Epithelial cell of esophagus (primary cell): ENCODE results near the gene HSCB.
"Not testable (repeated sequence)": the region's sequence is repeated elsewhere in the genome, so short reads cannot be mapped to it uniquely, and the experiment has no call there.

ENCODE experiments used
- DNase-seq: peaks from one replicate; pipeline ENCODE4 v3.0.0; 2010; ENCODE audit warnings: low read depth
- H3K4me3 ChIP-seq: 2 replicates; pipeline ENCODE4 v1.5.1; 2011; ENCODE audit warnings: mild to moderate bottlenecking, low read length, control low read depth
- TF ChIP-seq, protein P1 (sequence below): IDR thresholded peaks from 2 replicates; pipeline ENCODE4 v1.5.1; 2011; ENCODE audit warnings: low read depth, mild to moderate bottlenecking, low read length, control low read depth, inconsistent platforms; ENCODE audit not compliant: insufficient read depth; ENCODE audit errors: missing control alignments

The HSCB gene

DNA sequence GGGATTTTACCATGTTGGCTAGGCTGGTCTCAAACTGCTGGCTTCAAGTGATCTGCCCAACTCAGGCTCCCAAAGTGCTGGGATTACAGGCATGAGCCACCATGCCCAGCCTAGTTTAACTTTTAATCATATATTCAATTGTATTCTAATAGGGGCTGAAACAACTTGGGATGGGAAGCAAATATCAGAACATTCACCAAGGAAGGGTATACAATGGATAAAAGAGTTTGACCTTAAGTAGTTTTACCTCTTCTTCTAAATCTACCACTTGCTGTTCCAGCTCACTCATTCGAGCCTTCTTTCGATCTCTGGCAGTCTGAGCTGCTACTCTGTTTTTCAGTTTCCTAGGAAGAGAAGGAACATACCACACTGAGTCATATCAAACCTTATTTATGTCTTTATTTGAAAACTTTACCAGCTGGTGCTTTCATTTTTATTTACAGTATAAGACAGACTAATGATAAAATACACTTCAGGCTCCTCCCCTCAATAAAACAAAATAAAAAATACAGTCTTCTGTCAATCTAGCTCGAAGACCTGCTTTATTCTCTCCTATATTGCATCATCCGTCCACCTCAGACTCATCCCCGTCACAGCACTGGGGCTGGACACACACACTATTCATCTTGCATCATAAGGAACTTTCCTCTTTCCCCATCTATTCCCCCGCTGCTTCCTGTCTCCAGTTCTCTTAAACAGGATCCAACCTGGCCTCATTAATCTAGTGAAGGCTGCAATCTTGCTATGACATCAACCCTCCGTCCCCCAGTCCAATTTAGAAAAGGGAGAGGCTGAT, 57.2 kb downstream of the HSCB start:
- TF ChIP-seq, protein P1, sequence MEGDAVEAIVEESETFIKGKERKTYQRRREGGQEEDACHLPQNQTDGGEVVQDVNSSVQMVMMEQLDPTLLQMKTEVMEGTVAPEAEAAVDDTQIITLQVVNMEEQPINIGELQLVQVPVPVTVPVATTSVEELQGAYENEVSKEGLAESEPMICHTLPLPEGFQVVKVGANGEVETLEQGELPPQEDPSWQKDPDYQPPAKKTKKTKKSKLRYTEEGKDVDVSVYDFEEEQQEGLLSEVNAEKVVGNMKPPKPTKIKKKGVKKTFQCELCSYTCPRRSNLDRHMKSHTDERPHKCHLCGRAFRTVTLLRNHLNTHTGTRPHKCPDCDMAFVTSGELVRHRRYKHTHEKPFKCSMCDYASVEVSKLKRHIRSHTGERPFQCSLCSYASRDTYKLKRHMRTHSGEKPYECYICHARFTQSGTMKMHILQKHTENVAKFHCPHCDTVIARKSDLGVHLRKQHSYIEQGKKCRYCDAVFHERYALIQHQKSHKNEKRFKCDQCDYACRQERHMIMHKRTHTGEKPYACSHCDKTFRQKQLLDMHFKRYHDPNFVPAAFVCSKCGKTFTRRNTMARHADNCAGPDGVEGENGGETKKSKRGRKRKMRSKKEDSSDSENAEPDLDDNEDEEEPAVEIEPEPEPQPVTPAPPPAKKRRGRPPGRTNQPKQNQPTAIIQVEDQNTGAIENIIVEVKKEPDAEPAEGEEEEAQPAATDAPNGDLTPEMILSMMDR = no peak
- DNase-seq = peak; percentile 94

DNA sequence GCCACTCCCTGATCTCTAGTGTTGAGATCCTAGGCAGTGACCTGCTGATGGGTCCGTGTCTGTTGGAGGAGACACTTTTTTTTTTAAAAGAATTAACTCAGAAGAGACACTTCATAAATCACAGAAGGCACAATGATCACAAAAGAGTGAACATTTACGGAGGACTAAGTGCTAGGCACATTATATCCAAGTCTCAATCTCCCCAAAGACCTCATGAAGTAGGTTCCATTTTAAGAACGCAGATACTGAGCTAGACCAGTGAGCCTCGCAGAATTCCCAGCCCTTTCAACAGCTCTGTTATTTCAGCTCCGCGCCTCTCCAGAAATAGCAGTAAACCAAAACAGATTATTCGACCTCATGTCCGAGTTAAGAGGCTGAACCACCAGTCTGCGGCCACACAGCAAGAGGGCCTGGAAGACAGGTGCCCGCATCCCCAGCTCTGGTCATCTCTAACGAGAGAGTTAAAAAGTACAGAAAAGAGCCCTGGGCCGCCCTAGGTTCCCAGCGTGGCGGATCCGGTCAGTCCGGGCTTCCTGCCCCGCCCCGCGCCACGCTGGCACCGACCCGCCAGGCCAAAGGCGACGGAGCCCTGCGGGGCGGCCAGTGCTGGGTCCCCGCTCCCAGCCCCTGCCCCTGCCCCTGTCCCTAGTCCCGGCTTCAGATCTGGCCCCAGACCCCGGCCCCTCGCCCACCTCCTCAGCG, 57.9 kb downstream of the HSCB start:
- H3K4me3 ChIP-seq = peak overlapping the region; percentile 84
- peak; percentile 57 for DNase-seq
- TF ChIP-seq, protein P1 = no peak

More for the DNA sequence above, 57.2 kb downstream of the HSCB start:
- H3K4me3 ChIP-seq = peak overlapping the region; percentile 84

DNA sequence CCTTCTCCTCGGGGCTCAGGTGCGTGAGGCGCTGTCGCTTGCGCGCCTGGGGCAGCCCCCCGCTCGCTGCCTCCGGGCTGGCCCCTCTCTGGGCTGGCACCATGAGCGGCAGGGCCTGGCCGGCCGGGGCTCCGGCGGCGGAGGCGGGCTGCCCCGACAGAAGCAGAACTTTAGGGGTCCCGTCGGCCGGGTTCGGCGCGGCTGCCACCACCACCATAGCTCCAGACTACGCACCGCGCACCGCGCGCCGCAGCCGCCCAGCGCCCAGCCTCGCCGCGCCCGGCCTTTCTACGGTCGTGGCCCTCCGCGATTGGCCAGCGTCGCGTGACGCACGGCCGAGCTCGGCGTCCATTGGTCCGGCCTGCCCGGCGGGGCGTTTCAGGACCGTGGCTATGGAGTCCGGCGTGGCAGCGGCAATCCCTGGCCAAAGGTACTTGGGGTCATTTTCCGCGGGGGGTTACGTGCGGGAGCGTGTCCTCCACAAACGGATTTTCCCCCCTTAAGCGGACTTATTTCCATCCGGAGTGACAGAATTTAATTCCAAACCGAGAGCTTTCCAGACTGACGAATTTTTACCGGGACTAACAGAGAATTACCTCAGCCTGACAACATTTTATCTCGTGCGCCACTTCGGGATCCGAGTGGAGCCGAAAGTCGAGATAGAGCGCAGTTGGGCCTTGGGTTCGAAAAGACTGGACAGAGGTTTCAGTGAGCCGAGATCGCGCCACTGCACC, 58.6 kb downstream of the HSCB start, which contains the start of gene XBP1:
XBP1 (minus strand) TSS at position 262 of the 734 bp plus-strand sequence.
- H3K4me3 ChIP-seq = peak within 1 kb of the TSS; percentile 84
- TF ChIP-seq, protein P1 = no peak
- peak; percentile 96 for DNase-seq

DNA sequence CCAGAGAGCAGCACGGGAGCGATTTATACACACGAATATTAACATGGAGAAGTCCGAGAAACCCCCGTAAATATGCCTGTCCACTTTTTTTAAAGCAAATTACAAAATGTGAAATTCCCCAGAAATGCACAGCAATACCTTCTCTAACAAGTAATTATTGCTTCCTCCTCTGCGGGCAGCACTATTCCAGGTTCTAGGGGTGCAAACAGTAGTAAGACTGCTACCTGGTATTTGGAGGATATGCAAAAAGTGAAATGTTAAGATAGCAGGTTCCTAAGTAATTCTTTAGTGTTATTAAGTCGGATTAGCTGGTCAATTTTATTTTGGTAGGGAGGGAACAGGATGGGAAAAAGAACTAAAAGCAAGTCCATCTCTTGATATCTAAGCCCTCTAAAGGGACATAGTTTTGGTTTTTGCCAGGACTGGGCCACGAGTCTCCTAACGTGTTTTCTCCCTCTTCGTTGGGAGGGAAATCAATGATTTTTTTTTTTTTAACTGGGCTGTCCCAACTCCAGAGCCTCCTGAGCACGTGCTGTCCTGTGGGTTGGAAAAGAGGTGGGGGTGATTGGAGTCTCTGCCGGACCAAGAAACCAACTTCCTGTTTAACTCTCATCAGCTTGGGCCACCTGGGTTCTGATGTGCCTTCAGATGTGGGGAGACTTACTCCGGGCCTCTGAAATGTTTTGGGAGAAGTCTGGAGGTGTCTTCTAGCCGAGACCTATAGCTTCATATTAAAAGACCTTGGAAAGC, 60.2 kb downstream of the HSCB start:
- peak overlapping the region; percentile 11 for H3K4me3 ChIP-seq
- no peak for DNase-seq
- TF ChIP-seq, protein P1 = no peak

DNA sequence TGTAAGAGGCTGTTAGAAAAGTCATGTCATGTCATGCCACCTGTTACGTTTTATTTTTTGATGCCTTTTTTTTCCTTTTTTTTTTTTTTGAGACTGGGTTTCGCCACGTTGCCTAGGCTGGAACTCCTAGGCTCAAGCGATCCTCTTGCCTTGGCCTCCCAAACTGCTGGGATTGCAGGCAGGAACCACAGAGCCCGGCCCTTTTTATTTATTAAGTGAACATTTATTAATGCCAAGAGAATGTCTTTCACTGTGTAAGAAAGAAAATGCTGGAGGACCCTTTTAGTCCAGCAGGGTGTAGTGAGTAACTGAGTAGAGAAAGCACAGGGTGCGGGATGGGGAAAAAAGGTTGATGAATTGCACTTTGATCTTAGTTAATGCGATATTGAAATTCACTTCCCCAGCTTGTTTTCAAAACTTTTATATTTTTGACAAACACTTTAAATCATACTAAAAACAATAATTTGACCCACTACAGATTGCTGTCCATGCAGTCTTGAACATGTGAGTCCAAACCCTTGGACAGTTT, 60.8 kb downstream of the HSCB start:
- TF ChIP-seq, protein P1 = no peak
- no peak overlapping the region for H3K4me3 ChIP-seq
- no peak for DNase-seq

DNA sequence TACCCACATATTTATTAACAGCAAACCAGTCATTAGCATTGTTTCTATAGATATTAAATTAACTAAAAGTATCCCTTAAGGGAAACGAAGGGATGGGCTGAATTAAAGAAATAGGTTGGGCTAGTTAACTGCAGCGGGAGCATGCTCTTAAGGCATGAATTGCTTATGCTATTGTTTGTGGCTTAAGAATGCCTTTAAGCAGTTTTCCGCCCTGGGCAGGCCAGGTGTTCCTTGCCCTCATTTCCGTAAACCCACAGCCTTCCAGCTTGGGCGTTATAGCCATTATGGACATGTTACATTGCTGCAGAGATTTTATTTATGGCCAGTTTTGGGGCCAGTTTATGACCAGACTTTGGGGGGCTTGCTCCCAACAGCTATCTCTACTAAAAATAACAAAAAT, 63.6 kb downstream of the HSCB start:
- DNase-seq, H3K4me3 ChIP-seq: not testable (repeated sequence)
